Lower leg skin (tissue), 3 donors: Measurements from ENCODE around the gene EIF4G1.

ENCODE experiments used
- CTCF ChIP-seq, 3 donors: fragments of 450-650 bp; IDR thresholded peaks; one replicate each; pipeline ENCODE4 v1.5.1; 2016; ENCODE audit warnings: antibody characterized with exemption in 3 of 3, mild to moderate bottlenecking in 3 of 3, moderate library complexity in 2 of 3
- POLR2A ChIP-seq, 2 donors: fragments of 450-650 bp; IDR thresholded peaks; one replicate each; pipeline ENCODE4 v1.6.1; 2016 to 2017; ENCODE audit warnings: antibody characterized with exemption in 2 of 2, mild to moderate bottlenecking in 1 of 2, moderate library complexity in 1 of 2

- no peak for TF ChIP-seq CTCF (IDR thresholded peaks at IDR 0.05)
- TF ChIP-seq POLR2A (IDR thresholded peaks at IDR 0.05) = no peak
These were observed 41.0 kb downstream of the EIF4G1 start for GRCh38 chr3:184355261-184356040.
